Right cardiac atrium (tissue), 5 donors: ENCODE measurements around the gene PFDN2. TPM values are rescaled to one million over a fixed set of nuclear protein-coding genes. Genes with fewer than 3 reads are reported as not detected.
"Not testable (repeated sequence)": the region's sequence is repeated elsewhere in the genome, so short reads cannot be mapped to it uniquely, and the experiment has no call there.

Source experiments
- ATAC-seq, 2 donors: fragments of 200-7000 bp; cut with Tn5 transposase; one replicate each; pipeline versions ENCODE4 v1.8.0 to v1.9.1; 2020; ENCODE audit warnings: moderate library complexity in 2 of 2, mild to moderate bottlenecking in 1 of 2
- DNase-seq, 3 donors: peaks; one replicate each; pipeline ENCODE4 v3.0.0-alpha.2; 2020
- H3K27ac ChIP-seq: one replicate; pipeline ENCODE4 v1.5.1; 2013; ENCODE audit warnings: mild to moderate bottlenecking, low read length, control low read depth, moderate library complexity
- H3K27me3 ChIP-seq: one replicate; pipeline ENCODE4 v1.6.1; 2013; ENCODE audit not compliant: control insufficient read depth, insufficient read depth
- H3K4me1 ChIP-seq: one replicate; pipeline ENCODE4 v1.6.1; 2013; ENCODE audit warnings: low read length; ENCODE audit not compliant: control insufficient read depth, insufficient read depth
- H3K4me3 ChIP-seq: one replicate; pipeline ENCODE4 v1.5.1; 2013; ENCODE audit warnings: low read length, control low read depth
- H3K9me3 ChIP-seq: one replicate; pipeline ENCODE4 v1.6.1; 2013; ENCODE audit warnings: low read length; ENCODE audit not compliant: control insufficient read depth
- WGBS: extraction: QIAGEN DNeasy Blood & Tissue Kit; methylation state at CpG from one replicate; pipeline ENCODE4 v1.1.7; 2013; 5-methylcytosine and 5-hydroxymethylcytosine counted together
- intact Hi-C, 4 donors: fragments of 100-400 bp; cut with DNase I; formaldehyde crosslinking; loops; one replicate each; pipeline versions ENCODE4 v1.11.0 to v1.14.0; 2022 to 2023
- polyA plus RNA-seq: library from polyadenylated mRNA; stranded (reverse); fragments of 200-250 nt; gene quantifications from one replicate; pipeline ENCODE4 v1.2.3, GENCODE V29; 2013
- total RNA-seq, 4 donors: library from RNA; stranded (reverse); fragmentation: NEBNext Ultra II Directional; extraction: Animal tissue kit (Norgen Biotek cat#: 25700); gene quantifications; one replicate each; pipeline ENCODE4 v1.2.1, GENCODE V29; 2021
- donor health status: healthy with polysubstance abuse.
- donor health status: DM: no; HTN: yes; CAD: no.
- donor health status: DM: no; HTN: no; CAD: no.
- donor health status: DM: no; HTN: yes; CAD: no; lungs with severe emphysema.
- donor health status: DM: yes; HTN: yes; CAD: no.

The PFDN2 gene
- total and polyA plus RNA-seq, 5 donors = 44.9 to 151 (median 54.7) TPM

DNA sequence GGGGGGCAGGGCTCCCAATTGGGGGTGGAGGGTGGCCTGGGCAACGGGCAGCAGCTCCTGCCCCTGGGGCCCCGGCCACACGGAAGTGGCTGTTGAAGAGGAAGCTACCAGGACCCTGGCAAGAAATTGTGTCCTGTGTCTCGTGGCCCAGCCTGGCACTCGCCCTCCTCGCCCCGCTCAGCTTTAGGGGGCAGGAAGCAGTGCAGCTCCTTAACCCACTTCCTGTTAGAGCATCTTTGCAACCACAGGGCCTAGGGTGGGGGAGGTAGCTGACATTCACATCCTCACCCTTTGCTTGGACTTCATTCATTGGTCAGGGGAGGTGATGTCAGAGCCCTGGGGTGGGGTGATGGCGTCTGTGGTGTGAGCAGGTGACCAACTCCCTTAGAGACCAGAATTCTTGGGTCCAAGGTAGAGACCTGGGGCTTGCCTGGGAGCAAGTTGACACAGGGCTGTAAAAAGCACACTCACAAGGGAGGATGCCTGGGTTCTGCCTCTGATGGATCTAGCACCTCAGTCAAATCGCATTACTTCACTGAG lies 48.0 kb downstream of the PFDN2 start, which contains the start of gene ARHGAP30:
Gene ARHGAP30, minus strand, starts transcription at position 161 of the 540 bp plus-strand sequence. CDS start 267 bp downstream, outside the sequence.
- ATAC-seq (peak; percentile 59 to 67), DNase-seq (peak; percentile 61 to 86 (median 85))
- Histone ChIP-seq H3K4me3 (peak within 1 kb of the TSS; percentile 33), H3K27ac (peak within 1 kb of the TSS; percentile 46), H3K9me3 (no peaks in the 10 kb centered on the region), H3K4me1 (no peaks in the 10 kb centered on the region), H3K27me3 (no peaks in the 10 kb centered on the region)
- intact Hi-C loops = loop anchor here in 1 of 4 donors (10.0 kb wide), 1 partner anchor 65 kb away; the partner anchor contains the start of gene DEDD
- WGBS = 70% methylated on average over 9 of the region's 9 CpGs

DNA sequence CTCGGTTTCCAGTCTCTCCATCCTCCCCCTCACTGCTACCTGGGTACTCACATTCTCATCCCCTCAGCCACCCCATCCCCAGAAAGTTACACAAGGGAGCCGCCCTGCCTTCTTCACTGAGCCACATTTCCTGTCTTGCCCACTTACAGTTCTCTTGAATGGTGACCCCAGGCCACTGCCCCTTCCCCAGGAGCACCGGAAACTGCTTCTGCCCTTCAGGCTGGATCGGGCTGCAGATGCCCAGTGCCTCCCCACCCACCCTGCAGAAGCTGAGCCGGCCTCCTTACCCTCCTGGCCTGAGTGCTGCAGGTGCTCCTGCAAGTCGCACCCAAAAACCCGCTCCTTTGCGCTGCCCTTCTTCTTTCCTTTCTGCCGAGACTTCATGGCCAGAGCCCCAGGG lies 48.6 kb downstream of the PFDN2 start:
- 74% methylated on average over 9 of the region's 9 CpGs for WGBS
- Histone ChIP-seq H3K9me3 (no peaks in the 10 kb centered on the region), H3K27me3 (no peaks in the 10 kb centered on the region), H3K27ac (peak overlapping the region; percentile 46), H3K4me1 (no peaks in the 10 kb centered on the region), H3K4me3 (peak overlapping the region; percentile 33)
- DNase-seq = no peak
- intact Hi-C loops = no loop called here
- ATAC-seq = no peak

DNA sequence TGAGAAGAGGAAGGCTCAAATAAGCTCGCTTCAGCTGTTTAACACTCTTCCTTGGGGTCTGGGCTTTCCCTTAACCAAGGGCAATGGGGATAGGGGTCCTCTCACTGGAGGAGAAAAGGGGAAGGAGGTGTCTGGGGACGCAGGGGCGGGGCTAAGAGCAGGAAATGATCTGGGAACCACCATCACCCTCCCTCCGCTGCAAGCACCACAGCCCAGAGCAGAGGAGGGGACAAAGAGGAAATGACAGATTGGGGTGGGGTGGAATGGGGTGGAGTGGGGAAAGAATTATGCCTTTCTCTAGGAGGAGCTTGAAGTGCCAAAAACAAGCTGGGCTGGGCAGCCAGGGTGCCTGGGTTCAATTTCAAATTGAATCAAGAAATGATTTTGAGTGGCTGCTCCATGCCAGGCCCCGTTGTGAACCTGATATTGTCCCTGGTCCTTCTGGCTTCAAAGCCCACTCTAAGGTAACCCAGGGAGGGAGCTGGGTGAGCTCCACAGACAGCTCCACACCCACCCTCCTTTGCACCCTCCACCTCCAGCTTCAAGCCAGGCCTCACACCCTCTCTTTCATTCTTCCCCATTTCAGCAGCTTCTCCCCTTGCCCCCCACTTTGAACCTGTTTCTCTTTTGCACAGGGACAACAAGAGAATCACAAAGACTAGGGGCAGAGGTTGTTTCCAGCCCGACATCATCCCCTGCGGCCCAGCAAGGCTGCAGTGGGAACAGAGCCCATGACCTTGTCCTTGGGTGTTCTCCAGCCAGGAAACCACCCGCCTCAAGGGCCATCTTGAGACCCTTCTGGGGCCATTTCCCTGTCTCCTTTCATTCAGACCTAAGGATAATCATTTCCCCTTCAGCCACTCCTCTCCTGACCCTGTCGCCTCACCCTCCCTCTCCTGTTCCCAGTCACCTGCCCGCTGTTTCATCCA lies 49.3 kb downstream of the PFDN2 start:
- ATAC-seq (peak; percentile 77 to 89), DNase-seq (peak; percentile 69 to 88 (median 85))
- Histone ChIP-seq H3K27me3 (no peaks in the 10 kb centered on the region), H3K27ac (peak overlapping the region; percentile 46), H3K9me3 (no peaks in the 10 kb centered on the region), H3K4me1 (no peaks in the 10 kb centered on the region), H3K4me3 (peak overlapping the region; percentile 33)
- intact Hi-C loops = no loop called here
- WGBS = 67% methylated on average over 10 of the region's 10 CpGs

DNA sequence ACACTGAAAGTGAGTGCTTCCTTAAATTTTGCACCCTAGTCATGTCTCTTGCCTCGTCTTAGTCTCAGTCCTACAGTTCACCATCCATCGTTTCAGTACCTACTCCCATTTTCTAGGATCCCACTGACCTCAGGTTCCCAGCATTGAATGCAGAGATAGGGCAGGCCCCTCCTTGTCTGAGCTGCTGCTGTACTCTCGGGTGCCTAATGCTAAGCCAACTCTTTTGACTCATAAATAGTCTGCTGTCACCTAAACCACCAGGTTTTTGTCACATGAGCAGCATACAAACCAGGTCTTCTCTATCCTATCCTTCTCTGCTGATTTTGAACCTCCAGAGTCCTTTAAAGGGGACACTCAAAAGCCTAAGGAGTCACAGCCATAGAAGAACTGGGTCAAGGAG lies 51.1 kb downstream of the PFDN2 start:
- H3K27ac ChIP-seq = no peak overlapping the region

DNA sequence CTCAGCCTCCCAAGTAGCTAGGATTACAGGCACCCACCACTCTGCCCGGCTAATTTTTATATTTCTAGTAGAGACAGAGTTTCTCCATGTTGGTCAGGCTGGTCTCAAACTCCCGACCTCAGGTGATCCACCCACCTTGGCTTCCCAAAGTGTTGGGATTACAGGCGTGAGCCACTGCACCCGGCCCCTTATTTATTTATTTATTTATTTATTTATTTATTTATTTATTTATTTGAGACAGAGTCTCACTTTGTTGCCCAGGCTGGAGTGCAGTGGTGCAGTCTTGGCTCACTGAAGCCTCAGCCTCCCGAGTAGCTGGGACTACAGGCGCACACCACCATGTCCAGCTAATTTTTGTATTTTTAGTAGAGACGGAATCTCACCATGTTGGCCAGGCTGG lies 52.2 kb downstream of the PFDN2 start:
- H3K4me3 ChIP-seq, DNase-seq, ATAC-seq, H3K9me3 ChIP-seq, intact Hi-C loops, H3K27ac ChIP-seq, H3K4me1 ChIP-seq, H3K27me3 ChIP-seq: not testable (repeated sequence)
- 93% methylated on average over 7 of the region's 7 CpGs for WGBS

More for the DNA sequence above, 51.1 kb downstream of the PFDN2 start:
- DNase-seq = no peak
- 67% methylated on average over 3 of the region's 3 CpGs for WGBS
- H3K4me3 ChIP-seq = no peak overlapping the region
- H3K4me1 ChIP-seq = no peaks in the 10 kb centered on the region
- intact Hi-C loops = no loop called here
- no peak for ATAC-seq
- H3K27me3 ChIP-seq = no peaks in the 10 kb centered on the region
- H3K9me3 ChIP-seq = no peaks in the 10 kb centered on the region

DNA sequence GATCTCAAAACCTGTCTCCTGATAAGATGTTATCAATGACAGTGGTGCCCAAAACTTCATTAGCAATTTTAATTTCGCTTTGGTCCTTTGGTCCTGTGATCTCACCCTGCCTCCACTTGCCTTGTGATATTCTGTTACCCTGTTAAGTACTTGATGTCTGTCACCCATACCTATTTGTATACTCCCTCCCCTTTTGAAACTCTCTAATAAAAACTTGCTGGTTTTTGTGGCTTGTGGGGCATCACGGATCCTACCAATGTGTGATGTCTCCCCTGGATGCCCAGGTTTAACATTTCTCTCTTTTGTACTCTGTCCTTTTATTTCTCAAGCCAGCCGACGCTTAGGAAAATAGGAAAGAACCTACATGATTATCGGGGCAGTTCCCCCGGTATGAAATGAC lies 53.9 kb downstream of the PFDN2 start:
- H3K9me3 ChIP-seq, H3K4me3 ChIP-seq, H3K27me3 ChIP-seq, H3K4me1 ChIP-seq, H3K27ac ChIP-seq, intact Hi-C loops, ATAC-seq, DNase-seq: not testable (repeated sequence)
- WGBS = 51% methylated on average over 6 of the region's 6 CpGs

DNA sequence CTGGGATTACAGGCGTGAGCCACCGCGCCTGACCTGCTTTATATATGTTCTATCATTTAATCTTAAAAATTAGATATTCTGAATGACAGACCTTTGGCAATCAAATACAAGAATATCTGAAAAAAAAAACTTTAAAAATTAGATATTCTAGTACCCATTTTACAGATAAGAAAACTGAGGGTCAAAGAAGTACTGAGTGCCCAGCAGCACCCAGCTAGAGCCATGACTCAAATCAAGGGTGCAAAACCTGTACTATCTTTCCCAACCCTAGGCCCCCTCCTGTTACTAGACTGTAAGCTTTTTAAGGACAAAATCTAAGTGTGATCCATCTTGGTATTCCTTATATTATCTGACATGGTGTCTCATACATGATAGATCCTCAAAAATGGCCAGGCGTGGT lies 56.4 kb downstream of the PFDN2 start:
- Histone ChIP-seq H3K4me1 (no peaks in the 10 kb centered on the region), H3K27ac (no peak overlapping the region), H3K4me3 (no peak overlapping the region), H3K9me3 (no peaks in the 10 kb centered on the region), H3K27me3 (no peaks in the 10 kb centered on the region)
- 93% methylated on average over 4 of the region's 4 CpGs for WGBS
- DNase-seq (no peak), ATAC-seq (no peak)
- intact Hi-C loops = no loop called here

DNA sequence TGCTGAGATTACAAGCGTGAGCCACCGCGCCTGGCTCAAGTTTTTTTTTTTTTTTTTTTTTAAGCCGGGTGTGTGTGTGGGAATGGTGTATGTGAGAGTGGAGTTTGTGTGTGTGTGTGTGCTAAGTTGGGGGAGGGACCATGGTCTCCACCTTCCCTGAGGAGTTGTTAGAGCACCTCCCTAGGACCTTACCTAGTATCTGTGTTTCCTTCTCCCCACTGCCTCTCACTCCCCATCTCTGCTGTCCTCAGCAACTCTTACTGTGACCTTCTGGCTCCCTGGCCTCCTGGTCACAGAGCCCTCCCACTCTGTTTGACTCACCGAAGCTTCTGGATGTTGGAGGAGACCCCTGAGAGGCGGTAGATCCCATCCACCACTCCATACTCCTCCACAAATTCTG lies 58.5 kb downstream of the PFDN2 start:
- intact Hi-C loops = no loop called here
- no peak for DNase-seq
- no peaks in the 10 kb centered on the region for H3K9me3 ChIP-seq
- no peaks in the 10 kb centered on the region for H3K27me3 ChIP-seq
- no peak overlapping the region for H3K4me3 ChIP-seq
- H3K27ac ChIP-seq = no peak overlapping the region
- 70% methylated on average over 6 of the region's 6 CpGs for WGBS
- no peak for ATAC-seq
- H3K4me1 ChIP-seq = no peaks in the 10 kb centered on the region

DNA sequence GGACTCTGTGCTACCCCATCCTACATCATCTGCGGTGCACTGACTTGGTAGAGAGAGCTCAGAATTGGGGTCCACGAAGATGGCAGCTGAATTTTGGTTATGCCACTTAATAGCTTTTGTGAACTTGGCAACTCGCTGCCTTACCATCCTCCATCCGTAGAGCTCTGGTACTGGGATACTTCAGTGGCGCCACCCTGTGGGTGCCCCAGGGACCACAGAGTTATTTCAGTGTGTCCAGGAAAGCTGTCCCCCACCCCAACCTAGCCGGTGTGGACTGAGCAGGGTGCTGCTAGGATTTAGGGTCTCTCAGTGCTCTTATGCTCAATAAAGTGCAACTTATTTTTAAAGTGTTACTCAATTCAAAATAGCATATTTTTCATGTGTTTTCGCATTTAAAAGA lies 63.0 kb downstream of the PFDN2 start:
- ATAC-seq (no peak), DNase-seq (no peak)
- intact Hi-C loops = no loop called here
- Histone ChIP-seq H3K4me1 (no peaks in the 10 kb centered on the region), H3K9me3 (no peaks in the 10 kb centered on the region), H3K4me3 (no peak overlapping the region), H3K27ac (no peak overlapping the region), H3K27me3 (no peaks in the 10 kb centered on the region)
- 75% methylated on average over 7 of the region's 7 CpGs for WGBS

DNA sequence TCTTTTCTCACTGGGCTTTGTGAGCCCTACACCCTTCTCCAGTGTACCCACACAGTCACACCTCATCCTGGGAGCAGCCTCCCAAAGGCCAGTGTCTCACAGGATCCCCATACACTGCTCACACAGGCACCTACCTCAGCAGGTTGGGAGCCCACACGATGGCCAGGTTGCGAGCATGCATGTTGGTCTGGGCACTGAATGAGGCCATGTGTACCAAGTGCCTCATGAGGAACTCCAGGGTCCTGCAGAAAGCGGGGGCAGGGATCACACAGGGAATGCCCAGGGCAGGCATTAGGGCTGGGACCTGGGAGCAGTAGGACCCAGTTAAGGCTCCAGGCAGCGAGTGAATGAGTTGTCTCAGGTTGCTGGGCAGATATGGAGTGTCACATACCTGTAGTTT lies 63.6 kb downstream of the PFDN2 start:
- DNase-seq (no peak), ATAC-seq (no peak)
- H3K4me1 ChIP-seq = no peaks in the 10 kb centered on the region
- H3K9me3 ChIP-seq = no peaks in the 10 kb centered on the region
- H3K27me3 ChIP-seq = no peaks in the 10 kb centered on the region
- no peak overlapping the region for H3K27ac ChIP-seq
- intact Hi-C loops = no loop called here
- no peak overlapping the region for H3K4me3 ChIP-seq
- 84% methylated on average over 4 of the region's 4 CpGs for WGBS

DNA sequence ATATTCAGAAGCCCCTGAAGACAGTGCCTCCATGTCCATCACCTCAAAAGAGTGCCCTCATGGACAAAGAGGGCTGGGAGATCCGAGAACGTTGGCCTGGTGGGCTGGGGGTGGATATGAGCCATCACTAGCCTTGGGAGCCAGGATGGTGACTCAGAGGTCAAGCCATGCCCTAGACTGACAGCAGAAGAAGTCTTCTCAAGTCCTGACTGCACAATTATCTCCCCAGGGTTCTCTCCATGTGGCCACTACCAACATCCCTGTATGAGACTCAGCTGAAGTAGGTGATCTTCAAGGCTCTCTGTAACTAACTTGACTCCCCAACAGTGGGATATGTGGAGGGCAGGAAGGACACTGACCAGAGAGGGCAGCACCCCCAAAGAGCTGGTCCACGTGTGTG lies 64.9 kb downstream of the PFDN2 start:
- intact Hi-C loops = no loop called here
- ATAC-seq = no peak

More for the DNA sequence above, 64.9 kb downstream of the PFDN2 start:
- H3K27me3 ChIP-seq = no peaks in the 10 kb centered on the region
- no peaks in the 10 kb centered on the region for H3K4me1 ChIP-seq
- H3K27ac ChIP-seq = no peak overlapping the region
- DNase-seq = no peak
- 62% methylated on average over 3 of the region's 3 CpGs for WGBS
- no peaks in the 10 kb centered on the region for H3K9me3 ChIP-seq
- no peak overlapping the region for H3K4me3 ChIP-seq
